GM10847 (cell line): ENCODE measurements around the gene HS2ST1.

ENCODE experiments used
- POLR2A ChIP-seq: IDR thresholded peaks from 2 replicates; pipeline ENCODE4 v1.6.1; 2011; ENCODE audit not compliant: insufficient read length; ENCODE audit errors: extremely low read depth

HS2ST1 gene

GRCh38 chr1:87144316-87144895 is 230.0 kb downstream of the HS2ST1 start:
- TF ChIP-seq POLR2A, result no peak

- TF ChIP-seq POLR2A, result no peak
Measured at GRCh38 chr1:87144981-87145380, 230.5 kb downstream of the HS2ST1 start.

GRCh38 chr1:87146538-87146937 is 232.1 kb downstream of the HS2ST1 start:
- no peak for TF ChIP-seq POLR2A

- no peak for TF ChIP-seq POLR2A
Measured at GRCh38 chr1:87146986-87147385, 232.6 kb downstream of the HS2ST1 start.

GRCh38 chr1:87147851-87148250 is 233.4 kb downstream of the HS2ST1 start:
- TF ChIP-seq POLR2A, result no peak

- TF ChIP-seq POLR2A, result no peak
Measured at GRCh38 chr1:87148661-87149060, 234.2 kb downstream of the HS2ST1 start.

GRCh38 chr1:87149241-87150041 is 235.0 kb downstream of the HS2ST1 start:
- TF ChIP-seq POLR2A, result no peak

GRCh38 chr1:87150143-87150542 is 235.7 kb downstream of the HS2ST1 start:
- no peak for TF ChIP-seq POLR2A

- TF ChIP-seq POLR2A, result no peak
Measured at GRCh38 chr1:87151500-87152421, 237.3 kb downstream of the HS2ST1 start.

GRCh38 chr1:87154384-87154783 is 239.9 kb downstream of the HS2ST1 start:
- no peak for TF ChIP-seq POLR2A

- no peak for TF ChIP-seq POLR2A
Measured at GRCh38 chr1:87155170-87155569, 240.7 kb downstream of the HS2ST1 start.

GRCh38 chr1:87155648-87156047 is 241.2 kb downstream of the HS2ST1 start:
- TF ChIP-seq POLR2A, result no peak

- TF ChIP-seq POLR2A, result no peak
Measured at GRCh38 chr1:87156124-87156523, 241.7 kb downstream of the HS2ST1 start.

- no peak for TF ChIP-seq POLR2A
Measured at GRCh38 chr1:87159378-87159915, 245.0 kb downstream of the HS2ST1 start.
